ENCODE measurements around the gene SEC14L5.
A peak's percentile ranks its signal among the peaks of the same experiment; 100 is the strongest.
"Not testable (repeated sequence)": the region's sequence is repeated elsewhere in the genome, so short reads cannot be mapped to it uniquely, and the experiment has no call there.

Gene SEC14L5

DNA sequence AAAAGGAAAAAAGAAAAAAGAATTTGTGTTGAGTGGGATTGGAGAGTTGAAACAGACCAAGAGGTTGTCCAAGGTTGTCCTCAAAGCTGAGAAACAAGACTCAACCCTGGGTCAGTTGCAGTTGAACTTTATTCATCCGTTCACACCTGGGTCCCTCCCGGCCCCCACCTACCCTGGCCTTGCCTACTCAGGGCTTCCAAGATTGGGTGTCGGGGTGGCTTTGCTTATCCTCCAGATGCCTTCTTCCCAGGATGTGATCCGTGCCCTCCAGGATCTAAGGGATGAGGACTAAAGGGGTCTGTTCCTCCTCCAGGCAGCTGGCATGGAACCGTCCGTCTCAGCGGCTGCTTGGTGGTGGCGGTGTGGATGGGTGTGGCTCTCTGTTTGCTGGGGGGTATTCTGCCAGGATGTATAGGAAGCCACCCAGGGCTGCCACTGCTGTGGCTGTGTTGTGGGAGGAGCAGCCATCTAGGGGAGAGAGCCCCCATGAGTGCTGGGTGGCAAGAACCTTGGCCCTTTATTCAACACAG, 85.9 kb downstream of the SEC14L5 start:
- H3K4me3 ChIP-seq (ENCODE audit: low read length) = no peak overlapping the region
- TF ChIP-seq, protein P1, sequence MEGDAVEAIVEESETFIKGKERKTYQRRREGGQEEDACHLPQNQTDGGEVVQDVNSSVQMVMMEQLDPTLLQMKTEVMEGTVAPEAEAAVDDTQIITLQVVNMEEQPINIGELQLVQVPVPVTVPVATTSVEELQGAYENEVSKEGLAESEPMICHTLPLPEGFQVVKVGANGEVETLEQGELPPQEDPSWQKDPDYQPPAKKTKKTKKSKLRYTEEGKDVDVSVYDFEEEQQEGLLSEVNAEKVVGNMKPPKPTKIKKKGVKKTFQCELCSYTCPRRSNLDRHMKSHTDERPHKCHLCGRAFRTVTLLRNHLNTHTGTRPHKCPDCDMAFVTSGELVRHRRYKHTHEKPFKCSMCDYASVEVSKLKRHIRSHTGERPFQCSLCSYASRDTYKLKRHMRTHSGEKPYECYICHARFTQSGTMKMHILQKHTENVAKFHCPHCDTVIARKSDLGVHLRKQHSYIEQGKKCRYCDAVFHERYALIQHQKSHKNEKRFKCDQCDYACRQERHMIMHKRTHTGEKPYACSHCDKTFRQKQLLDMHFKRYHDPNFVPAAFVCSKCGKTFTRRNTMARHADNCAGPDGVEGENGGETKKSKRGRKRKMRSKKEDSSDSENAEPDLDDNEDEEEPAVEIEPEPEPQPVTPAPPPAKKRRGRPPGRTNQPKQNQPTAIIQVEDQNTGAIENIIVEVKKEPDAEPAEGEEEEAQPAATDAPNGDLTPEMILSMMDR (IDR thresholded peaks at IDR 0.05; ENCODE audit: insufficient read depth, low read depth, low read length, missing control alignments) = no peak
- no peak for DNase-seq (ENCODE audit: low read depth)

DNA sequence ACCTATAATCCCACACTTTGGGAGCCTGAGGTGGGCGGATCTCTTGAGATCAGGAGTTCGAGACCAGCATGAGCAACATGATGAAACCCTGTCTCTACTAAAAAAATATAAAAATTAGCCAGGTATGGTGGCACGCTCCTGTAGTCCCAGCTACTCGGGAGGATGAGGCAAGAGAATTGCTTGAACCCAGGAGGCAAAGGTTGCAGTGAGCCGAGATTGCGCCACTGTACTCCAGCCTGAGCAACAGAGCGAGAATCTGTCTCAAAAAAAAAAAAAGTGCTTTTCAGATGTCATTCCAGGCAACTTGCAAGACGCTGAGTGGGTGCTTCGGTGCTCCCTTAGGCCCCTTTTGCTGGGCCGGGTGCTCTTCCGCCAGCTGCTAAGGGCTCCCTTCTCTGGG, 86.5 kb downstream of the SEC14L5 start:
- not testable (repeated sequence) for DNase-seq (ENCODE audit: low read depth); H3K4me3 ChIP-seq (ENCODE audit: low read length)

DNA sequence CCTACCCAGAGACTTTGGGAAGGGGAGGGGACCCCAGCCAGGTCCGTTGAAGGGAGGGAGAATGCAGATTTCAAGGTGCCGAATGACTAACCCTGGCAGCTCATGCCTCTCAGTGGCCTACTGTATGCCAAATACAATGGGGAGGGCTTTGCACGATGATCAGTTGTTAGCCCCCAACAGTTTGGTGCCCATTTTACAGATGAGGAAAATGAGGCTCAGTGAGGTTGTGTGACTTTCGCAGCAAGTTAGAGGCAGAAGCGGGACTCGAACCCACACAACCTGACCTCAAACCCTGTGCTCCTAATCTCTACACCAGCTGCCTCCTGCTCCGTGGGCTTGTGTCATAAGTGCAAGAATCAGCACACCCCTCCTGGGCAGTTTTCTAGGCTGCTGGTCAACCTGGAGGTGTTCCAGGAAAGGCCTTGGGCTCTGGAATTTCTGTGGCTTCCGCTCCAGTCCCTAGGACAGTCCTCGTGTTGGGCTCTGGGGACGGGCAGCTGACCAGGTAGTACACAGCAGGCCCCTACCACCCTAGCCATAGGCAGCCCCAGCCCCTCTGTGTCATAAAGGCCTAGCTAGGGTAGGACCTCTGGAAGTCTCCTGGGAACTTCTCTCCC, 87.5 kb downstream of the SEC14L5 start:
- H3K4me3 ChIP-seq (ENCODE audit: low read length) = no peak overlapping the region
- no peak for DNase-seq (ENCODE audit: low read depth)
- TF ChIP-seq, protein P1 (IDR thresholded peaks at IDR 0.05; ENCODE audit: insufficient read depth, low read depth, low read length, missing control alignments) = no peak

DNA sequence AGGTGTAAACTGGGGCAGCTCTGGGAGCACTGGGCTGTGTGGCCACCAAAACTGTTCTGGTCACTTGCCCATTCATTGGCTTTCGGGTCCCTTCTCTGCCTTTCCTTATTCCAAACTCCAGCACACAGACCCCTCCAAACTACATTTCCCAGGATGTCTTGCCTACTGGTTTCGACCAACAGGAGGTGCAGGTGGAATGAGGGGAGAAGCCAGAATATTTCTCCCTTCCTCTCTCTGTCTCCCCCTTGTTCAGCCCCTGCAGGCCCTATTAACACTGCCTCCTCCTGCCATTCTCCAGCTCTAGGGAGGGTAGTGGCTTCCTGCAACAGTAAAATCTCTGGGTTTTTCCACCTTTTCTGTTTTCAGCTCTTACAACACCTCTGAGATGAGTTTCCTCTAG, 88.8 kb downstream of the SEC14L5 start:
- no peak for DNase-seq (ENCODE audit: low read depth)
- no peak overlapping the region for H3K4me3 ChIP-seq (ENCODE audit: low read length)
- TF ChIP-seq, protein P1 (IDR thresholded peaks at IDR 0.05; ENCODE audit: insufficient read depth, low read depth, low read length, missing control alignments) = no peak

DNA sequence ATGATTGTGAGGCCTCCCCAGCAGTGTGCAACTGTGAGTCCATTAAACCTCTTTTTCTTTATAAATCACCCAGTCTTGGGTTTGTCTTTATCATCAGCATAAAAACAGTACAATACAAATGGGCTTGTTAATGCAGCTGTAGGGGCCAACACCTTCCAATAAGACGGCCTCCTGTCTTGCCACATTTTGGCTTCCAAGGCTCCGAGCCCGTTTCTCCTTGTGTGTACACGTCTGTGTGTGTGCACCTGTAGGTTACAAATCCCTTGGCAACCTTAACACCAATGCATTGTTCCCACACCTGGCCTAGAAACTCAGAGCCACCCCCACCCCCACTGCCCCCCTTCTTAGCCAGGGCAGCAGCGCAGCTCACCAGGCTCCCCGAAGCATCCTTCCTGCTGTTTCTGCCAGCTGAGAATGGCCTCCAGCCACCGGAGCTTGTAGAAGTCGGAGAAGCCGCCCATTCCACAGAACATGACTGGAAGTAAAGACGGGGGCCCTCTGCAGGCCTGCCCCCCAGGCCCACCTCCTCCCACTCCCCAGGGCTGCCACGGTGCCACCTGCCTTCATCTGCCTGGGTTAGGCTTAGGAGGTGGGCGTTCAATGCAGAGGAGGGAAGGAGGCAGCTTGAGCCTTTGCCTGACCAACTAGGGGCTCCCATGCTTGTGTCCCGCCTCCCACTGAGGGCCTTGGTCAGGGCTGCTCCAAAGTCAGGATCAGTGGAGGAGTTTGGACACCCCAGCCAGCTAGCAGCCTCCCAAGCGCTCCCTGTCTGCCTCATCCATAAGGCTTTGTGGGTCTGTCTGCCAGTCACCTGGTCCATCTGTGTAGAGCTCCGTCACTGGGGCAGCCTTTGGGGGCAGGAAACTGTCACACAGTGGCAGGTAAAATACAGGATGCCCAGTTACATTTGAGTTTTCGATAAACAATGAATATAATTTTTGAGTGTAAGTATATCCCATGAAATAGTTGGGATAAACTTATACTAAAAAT, 97.0 kb downstream of the SEC14L5 start:
- H3K4me3 ChIP-seq (ENCODE audit: low read length) = no peak overlapping the region
- DNase-seq (ENCODE audit: low read depth) = no peak
- TF ChIP-seq, protein P1 (IDR thresholded peaks at IDR 0.05; ENCODE audit: insufficient read depth, low read depth, low read length, missing control alignments) = no peak

DNA sequence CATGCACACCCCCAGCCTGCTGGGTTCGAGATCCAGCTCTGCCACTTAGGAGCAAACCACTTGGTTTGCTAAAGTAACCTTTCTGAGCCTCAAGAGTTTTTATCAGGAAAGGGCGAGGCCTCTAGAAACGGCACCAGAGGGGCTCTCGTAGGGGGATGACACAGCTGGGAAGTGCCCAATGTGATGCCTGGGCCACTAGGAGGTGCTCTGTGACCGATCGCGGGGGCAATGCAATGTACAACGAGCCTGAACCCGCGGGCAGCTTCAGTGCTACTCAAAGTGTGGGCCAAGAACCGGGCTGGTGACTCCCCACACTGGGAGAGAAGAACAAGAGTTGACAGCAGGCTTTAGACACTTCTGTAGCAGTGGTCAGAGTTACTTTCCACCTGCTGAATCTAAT, 98.2 kb downstream of the SEC14L5 start:
- H3K4me3 ChIP-seq (ENCODE audit: low read length) = no peak overlapping the region
- peak; percentile 41 for DNase-seq (ENCODE audit: low read depth)
- TF ChIP-seq, protein P1 (IDR thresholded peaks at IDR 0.05; ENCODE audit: insufficient read depth, low read depth, low read length, missing control alignments) = peak; percentile 26

DNA sequence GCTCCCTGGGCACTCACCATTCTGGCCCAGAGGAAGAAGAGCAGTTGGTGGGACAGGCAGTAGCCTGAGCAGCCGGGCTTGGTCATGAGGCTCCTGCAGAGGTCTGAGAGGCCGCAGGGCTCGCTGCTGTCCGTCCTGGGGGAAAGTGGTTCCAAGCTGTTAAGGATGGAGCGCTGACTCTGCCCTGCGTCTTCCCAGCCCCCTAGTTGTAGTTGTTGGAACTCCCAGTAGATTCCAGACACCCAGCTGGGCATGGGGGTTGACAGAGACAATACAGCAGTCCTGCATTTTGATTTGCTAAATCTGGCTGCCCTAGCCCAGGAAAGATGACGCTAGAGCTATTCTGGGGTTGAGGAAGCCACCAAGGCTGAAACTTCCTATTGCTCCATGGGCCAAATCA, 100.3 kb downstream of the SEC14L5 start:
- H3K4me3 ChIP-seq (ENCODE audit: low read length) = no peak overlapping the region
- no peak for DNase-seq (ENCODE audit: low read depth)
- TF ChIP-seq, protein P1 (IDR thresholded peaks at IDR 0.05; ENCODE audit: insufficient read depth, low read depth, low read length, missing control alignments) = no peak
